Measurements from ENCODE around the gene FNDC3B. TPM values are rescaled to one million over a fixed set of nuclear protein-coding genes. Genes with fewer than 3 reads are reported as not detected.

Gene FNDC3B
- total and polyA plus RNA-seq, 2 of the 8 experiments (the other 6 are each of a cell fraction or from before 2014, with no cell fraction given), result 14.1 to 44.4 TPM

DNA sequence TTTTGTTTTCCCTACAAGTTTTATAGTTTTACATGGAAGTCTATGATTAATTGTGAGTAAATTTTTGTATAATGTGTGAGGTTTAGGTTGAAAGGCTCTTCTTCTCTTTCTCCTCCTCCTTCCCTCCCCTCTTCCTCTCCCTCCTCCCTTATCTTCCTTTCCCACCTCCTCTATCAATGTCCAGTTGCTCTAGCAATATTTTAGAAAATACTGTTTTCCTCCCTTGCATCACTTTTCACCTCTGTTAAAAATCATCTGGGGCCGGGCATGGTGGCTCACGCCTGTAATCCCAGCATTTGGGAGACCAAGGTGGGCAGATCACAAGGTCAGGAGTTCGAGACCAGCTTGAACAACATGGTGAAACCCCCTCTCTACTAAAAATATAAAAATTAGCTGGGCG lies 119.4 kb downstream of the FNDC3B start:
- H3K27me3 ChIP-seq (replicated peaks in 1 of 4; ENCODE audit: control insufficient read depth in 3 of 4, extremely low read depth in 1 of 4, insufficient read depth in 3 of 4, low read length in 3 of 4), result no peaks in the 10 kb centered on the region
- ChIA-PET POLR2A (ENCODE audit: partially characterized antibody) (no interaction called here), CTCF (ENCODE audit: partially characterized antibody) (interaction anchor here (2.3 kb wide), 1 partner anchor 10 kb away, joined by 15 read pairs; no protein-coding TSS in a partner anchor)
- no peak overlapping the region for H2BK5ac ChIP-seq (ENCODE audit: low read depth, low read length)
- H3K4me3 ChIP-seq (ENCODE audit: extremely low read depth in 1 of 4, insufficient read depth in 2 of 4, low read depth in 3 of 4, low read length in 4 of 4), result no peak overlapping the region
- no peak overlapping the region for H3K23ac ChIP-seq (ENCODE audit: insufficient read length)
- DNase-seq (ENCODE audit: low read depth in 1 of 2, low spot score in 2 of 2) (no peak), FAIRE-seq (no peak)
- H4K8ac ChIP-seq (ENCODE audit: extremely low read depth, insufficient read depth, low read length), result no peak overlapping the region
- no peak overlapping the region for H3K9ac ChIP-seq (replicated peaks in 1 of 4; ENCODE audit: extremely low read depth in 1 of 4, low read depth in 3 of 4, low read length in 3 of 4)
- no peak overlapping the region for H2AFZ ChIP-seq (ENCODE audit: low read length)
- H4K5ac ChIP-seq (ENCODE audit: insufficient read length, low read depth, low read length), result no peak overlapping the region
- no peak overlapping the region for H4K91ac ChIP-seq (replicated peaks; ENCODE audit: insufficient read length, low read length)
- H3K18ac ChIP-seq (ENCODE audit: extremely low read depth, low read length), result no peak overlapping the region
- H3K4me2 ChIP-seq (ENCODE audit: insufficient read depth in 1 of 2, low read depth in 2 of 2, low read length in 2 of 2), result no peak overlapping the region
- no peak overlapping the region for H3K27ac ChIP-seq (ENCODE audit: low read depth, low read length)
- no peak overlapping the region for H2AK5ac ChIP-seq (ENCODE audit: low read depth, low read length)
- H2BK12ac ChIP-seq (ENCODE audit: low read depth, low read length), result no peak overlapping the region
- H3K79me1 ChIP-seq (ENCODE audit: low read depth, low read length), result no peaks in the 10 kb centered on the region; the same call in 1 of the 2 replicates
- no peaks in the 10 kb centered on the region for H3K23me2 ChIP-seq (ENCODE audit: low read depth, low read length)
- H3K14ac ChIP-seq (ENCODE audit: insufficient read length), result no peak overlapping the region
- no peak for TF ChIP-seq JUND (IDR thresholded peaks at IDR 0.05; ENCODE audit: low read length)
- TF ChIP-seq POLR2AphosphoS5 (IDR thresholded peaks at IDR 0.05; ENCODE audit: low read depth, low read length), result no peak
- no peak for TF ChIP-seq CHD1 (IDR thresholded peaks at IDR 0.05; ENCODE audit: low read depth, low read length)
- no peak for TF ChIP-seq TBP (IDR thresholded peaks at IDR 0.05; ENCODE audit: low read depth, low read length)
- TF ChIP-seq RNF2 (IDR thresholded peaks at IDR 0.05; ENCODE audit: borderline replicate concordance, low read depth, low read length, missing control alignments, poor library complexity, severe bottlenecking), result no peak
- no peak for TF ChIP-seq CREB1 (IDR thresholded peaks at IDR 0.05)
- no peak for TF ChIP-seq RXRA (IDR thresholded peaks at IDR 0.05; ENCODE audit: insufficient read depth, low read depth, low read length)
- no peak for TF ChIP-seq NRF1 (IDR thresholded peaks at IDR 0.05; ENCODE audit: low read depth, low read length)
- TF ChIP-seq CBX8 (IDR thresholded peaks at IDR 0.05; ENCODE audit: borderline replicate concordance, low read depth, low read length), result no peak
- TF ChIP-seq BACH1 (IDR thresholded peaks at IDR 0.05; ENCODE audit: low read length), result no peak
- no peak for TF ChIP-seq TAF7 (optimal IDR thresholded peaks at IDR 0.05; ENCODE audit: borderline replicate concordance, low read depth, low read length)
- TF ChIP-seq POLR2A (IDR thresholded peaks at IDR 0.05; ENCODE audit: control extremely low read depth in 1 of 2, low read depth in 2 of 2, low read length in 2 of 2), result no peak
- no peak for TF ChIP-seq FOSL1 (IDR thresholded peaks at IDR 0.05; ENCODE audit: insufficient read depth, low read depth, low read length)
- TF ChIP-seq EGR1 (IDR thresholded peaks at IDR 0.05; ENCODE audit: borderline replicate concordance, low read depth, low read length), result no peak
- H3K9me3 ChIP-seq (ENCODE audit: insufficient read depth in 2 of 2, low read depth in 1 of 2, low read length in 1 of 2), result no peaks in the 10 kb centered on the region
- no peak overlapping the region for H2BK15ac ChIP-seq (ENCODE audit: low read length)
- H4K20me1 ChIP-seq (replicated peaks in 1 of 2; ENCODE audit: control insufficient read depth in 1 of 2, insufficient read depth in 2 of 2, low read length in 2 of 2), result no peaks in the 10 kb centered on the region
- H3K36me3 ChIP-seq (ENCODE audit: control insufficient read depth in 2 of 4, insufficient read depth in 4 of 4, low read length in 3 of 4), result no peaks in the 10 kb centered on the region
- peaks cover 0 to 69% of the 10 kb centered on the region in 2 experiments; a peak in 3 of 4 replicates for H3K79me2 ChIP-seq (ENCODE audit: control insufficient read depth in 1 of 2, insufficient read depth in 2 of 2, low read length in 2 of 2)
- no peak overlapping the region for H3K4ac ChIP-seq (replicated peaks; ENCODE audit: insufficient read length, low read depth, low read length)
- 90% methylated on average over 4 of the region's 4 CpGs; no CpG with 5 or more reads in 1 of the 2 experiments for WGBS, 2 experiments (ENCODE audit: extremely low coverage in 1 of 2, insufficient coverage in 1 of 2, insufficient read length in 1 of 2, insufficient replicate concordance in 2 of 2, low coverage in 1 of 2, low lambda C conversion rate in 2 of 2, missing lambda C conversion rate in 1 of 2)
- H3K56ac ChIP-seq (replicated peaks; ENCODE audit: insufficient read length, low read depth, low read length), result no peak overlapping the region
- peaks cover 11 to 30% (median 23%) of the 10 kb centered on the region in 4 experiments for H3K4me1 ChIP-seq (replicated peaks in 1 of 4; ENCODE audit: control insufficient read depth in 3 of 4, insufficient read depth in 4 of 4, low read length in 3 of 4)
- H2BK20ac ChIP-seq (ENCODE audit: low read length), result no peak overlapping the region
- no peak overlapping the region for H2BK120ac ChIP-seq (replicated peaks; ENCODE audit: low read depth, low read length)
